SK-N-SH (cell line): ENCODE data around the gene UVRAG. TPM values are rescaled to one million over a fixed set of nuclear protein-coding genes. Genes with fewer than 3 reads are reported as not detected.

Experiments
- CTCF ChIA-PET: fragments of 300-600, 350-600 bp; formaldehyde crosslinking; extraction: SDS; loops from one replicate; lab custom pipeline; 2021; lab: Yijun Ruan, JAX
- POLR2A ChIA-PET: fragments of 350-600 bp; sonication (Branson Sonifier 250); formaldehyde crosslinking; extraction: SDS; loops from one replicate; lab custom pipeline; 2020; ENCODE audit warnings: antibody characterized with exemption, inconsistent platforms; lab: Yijun Ruan, JAX
- DNase-seq: peaks from one replicate; pipeline ENCODE4 v3.0.0; 2012
- H2AFZ ChIP-seq: fragments of 200-600 bp; sonication (generic); 2 replicates; pipeline ENCODE4 v1.8.1; 2016; ENCODE audit warnings: antibody characterized with exemption, mild to moderate bottlenecking, low read depth
- H3F3A ChIP-seq: fragments of 200-600 bp; sonication (generic); replicated peaks from 2 replicates; pipeline ENCODE3; 2016; ENCODE audit warnings: antibody characterized with exemption, mild to moderate bottlenecking; ENCODE audit not compliant: insufficient read depth
- H3K27ac ChIP-seq, 2 experiments: fragments of 200-500 bp in 1 of 2; fragments of 200-600 bp in 1 of 2; sonication (Bioruptor generic) in 1 of 2; sonication (generic), shearing (Covaris generic) in 1 of 2; 2 replicates each; pipeline versions ENCODE4 v1.5.1 to v1.6.1; 2014 to 2016; ENCODE audit warnings: low read depth in 2 of 2, inconsistent platforms in 1 of 2, low read length in 1 of 2, mild to moderate bottlenecking in 1 of 2, mixed read lengths in 1 of 2
- H3K27me3 ChIP-seq: fragments of 200-600 bp; sonication (generic), shearing (Covaris generic); 2 replicates; pipeline ENCODE4 v1.6.1; 2016; ENCODE audit warnings: mixed run types; ENCODE audit not compliant: insufficient read depth
- H3K36me3 ChIP-seq, 2 experiments: fragments of 200-500 bp in 1 of 2; fragments of 200-600 bp in 1 of 2; sonication (Bioruptor generic) in 1 of 2; sonication (generic) in 1 of 2; replicated peaks in 1 of 2; 2 replicates each; pipeline versions ENCODE3 to v1.5.1; 2014 to 2016; ENCODE audit warnings: low read length in 1 of 2, mild to moderate bottlenecking in 1 of 2; ENCODE audit not compliant: insufficient read depth in 2 of 2, control insufficient read depth in 1 of 2
- H3K4me1 ChIP-seq, 2 experiments: fragments of 200-500 bp in 1 of 2; fragments of 200-600 bp in 1 of 2; sonication (Bioruptor generic) in 1 of 2; sonication (generic), shearing (Covaris generic) in 1 of 2; 2 replicates each; pipeline versions ENCODE4 v1.5.1 to v1.6.1; 2014 to 2016; ENCODE audit warnings: low read depth in 1 of 2, low read length in 1 of 2, mixed run types in 1 of 2; ENCODE audit not compliant: insufficient read depth in 2 of 2, control insufficient read depth in 1 of 2
- H3K4me2 ChIP-seq: fragments of 200-600 bp; sonication (generic), shearing (Covaris generic); 2 replicates; pipeline ENCODE4 v1.6.1; 2017; ENCODE audit warnings: mixed run types
- H3K4me3 ChIP-seq, 2 experiments: fragments of 200-500 bp in 1 of 2; fragments of 200-600 bp in 1 of 2; sonication (Bioruptor generic) in 1 of 2; sonication (generic), shearing (Covaris generic) in 1 of 2; 2 replicates each; pipeline versions ENCODE4 v1.5.1 to v1.8.1; 2014 to 2016; ENCODE audit warnings: low read depth in 2 of 2, inconsistent platforms in 1 of 2, low read length in 1 of 2, mild to moderate bottlenecking in 1 of 2, mixed read lengths in 1 of 2, moderate library complexity in 1 of 2
- H3K79me2 ChIP-seq: fragments of 200-600 bp; sonication (generic); 2 replicates; pipeline ENCODE4 v1.8.1; 2017; ENCODE audit warnings: mild to moderate bottlenecking; ENCODE audit not compliant: insufficient read depth
- H3K9ac ChIP-seq: fragments of 200-600 bp; sonication (generic); 2 replicates; pipeline ENCODE4 v1.6.1; 2017; ENCODE audit warnings: mixed run types
- H3K9me2 ChIP-seq: fragments of 200-600 bp; sonication (generic); 2 replicates; pipeline ENCODE4 v1.6.1; 2017; ENCODE audit warnings: mixed run types
- H3K9me3 ChIP-seq: fragments of 200-600 bp; sonication (generic); 2 replicates; pipeline ENCODE4 v1.6.1; 2017; ENCODE audit warnings: mixed run types, mild to moderate bottlenecking, moderate library complexity
- H4K20me1 ChIP-seq: fragments of 200-600 bp; sonication (generic); 2 replicates; pipeline ENCODE4 v1.6.1; 2017; ENCODE audit warnings: mild to moderate bottlenecking, mixed run types; ENCODE audit not compliant: insufficient read depth
- EP300 ChIP-seq, 2 experiments: IDR thresholded peaks; 2 replicates each; pipeline versions ENCODE4 v1.4.0 to v1.6.1; 2012; ENCODE audit warnings: borderline replicate concordance in 1 of 2, low read depth in 1 of 2, low read length in 1 of 2
- FOSL2 ChIP-seq: IDR thresholded peaks from 2 replicates; pipeline ENCODE4 v1.4.0; 2012; ENCODE audit warnings: low read depth, mild to moderate bottlenecking, moderate library complexity, borderline replicate concordance
- FOXJ3 ChIP-seq: sonication (generic); formaldehyde crosslinking; IDR thresholded peaks from 2 replicates; pipeline ENCODE4 v1.5.1; 2020; ENCODE audit warnings: mild to moderate bottlenecking, missing genetic modification reagents
- FOXM1 ChIP-seq: IDR thresholded peaks from 2 replicates; pipeline ENCODE4 v1.4.0; 2012; ENCODE audit warnings: low read depth, mild to moderate bottlenecking
- GABPA ChIP-seq: IDR thresholded peaks from 2 replicates; pipeline ENCODE4 v1.4.0; 2012; ENCODE audit warnings: low read depth, mild to moderate bottlenecking
- JUND ChIP-seq: IDR thresholded peaks from 2 replicates; pipeline ENCODE4 v1.4.0; 2012
- MEF2A ChIP-seq: IDR thresholded peaks from 2 replicates; pipeline ENCODE4 v1.4.0; 2012; ENCODE audit warnings: low read depth, borderline replicate concordance
- MXI1 ChIP-seq: IDR thresholded peaks from 2 replicates; pipeline ENCODE4 v1.6.1; 2012; ENCODE audit warnings: mild to moderate bottlenecking, low read depth, low read length, improper control_type of control experiment
- NRF1 ChIP-seq: IDR thresholded peaks from 2 replicates; pipeline ENCODE4 v1.6.1; 2012; ENCODE audit warnings: low read depth, mild to moderate bottlenecking, low read length
- POLR2AphosphoS5 ChIP-seq: IDR thresholded peaks from 2 replicates; pipeline ENCODE4 v1.6.1; 2012; ENCODE audit warnings: low read depth, low read length
- RCOR1 ChIP-seq: fragments of 150-350 bp; IDR thresholded peaks from 2 replicates; pipeline ENCODE4 v1.6.1; 2017; ENCODE audit warnings: antibody characterized with exemption, low read length
- SMC3 ChIP-seq: IDR thresholded peaks from 2 replicates; pipeline ENCODE4 v1.6.1; 2012; ENCODE audit warnings: low read depth, low read length, improper control_type of control experiment
- TAF1 ChIP-seq: IDR thresholded peaks from 2 replicates; pipeline ENCODE4 v1.6.1; 2012; ENCODE audit warnings: low read depth, mild to moderate bottlenecking, low read length, moderate library complexity, borderline replicate concordance
- YY1 ChIP-seq: IDR thresholded peaks from 2 replicates; pipeline ENCODE4 v1.4.0; 2012; ENCODE audit warnings: low read depth, mild to moderate bottlenecking
- WGBS: methylation state at CpG from one replicate; pipeline ENCODE4 v1.1.6; 2017; ENCODE audit warnings: low lambda C conversion rate; 5-methylcytosine and 5-hydroxymethylcytosine counted together
- polyA plus RNA-seq, 3 experiments: library from polyadenylated mRNA; depleted of rRNA; stranded (reverse); fragments of >200 nt; gene quantifications; 2 replicates each; pipeline ENCODE4 v1.2.3, GENCODE V29; 2012
- TF ChIP-seq, protein P1 (sequence below): IDR thresholded peaks from 2 replicates; pipeline ENCODE4 v1.6.1; 2012; ENCODE audit warnings: mild to moderate bottlenecking, low read depth, low read length, moderate library complexity
- TF ChIP-seq, protein P2 (sequence below): fragments of 150-350 bp; IDR thresholded peaks from 2 replicates; pipeline ENCODE4 v1.6.1; 2017; ENCODE audit warnings: antibody characterized with exemption, low read length, low read depth, borderline replicate concordance
- TF ChIP-seq, protein P3 (sequence below): IDR thresholded peaks from 2 replicates; pipeline ENCODE4; 2012
- TF ChIP-seq, protein P4 (sequence below): fragments of 150-350 bp; IDR thresholded peaks from 2 replicates; pipeline ENCODE4 v1.6.1; 2016; ENCODE audit warnings: mild to moderate bottlenecking, low read depth, low read length
- TF ChIP-seq, protein P5 (sequence below): fragments of 200-600 bp; sonication (generic); IDR thresholded peaks from 2 replicates; pipeline ENCODE4 v1.6.1; 2017; ENCODE audit warnings: antibody characterized with exemption, mild to moderate bottlenecking, moderate library complexity

Gene UVRAG
- polyA plus RNA-seq, 1 of the 3 experiments (the other 2 are of a cell fraction), result 5.8 TPM

DNA sequence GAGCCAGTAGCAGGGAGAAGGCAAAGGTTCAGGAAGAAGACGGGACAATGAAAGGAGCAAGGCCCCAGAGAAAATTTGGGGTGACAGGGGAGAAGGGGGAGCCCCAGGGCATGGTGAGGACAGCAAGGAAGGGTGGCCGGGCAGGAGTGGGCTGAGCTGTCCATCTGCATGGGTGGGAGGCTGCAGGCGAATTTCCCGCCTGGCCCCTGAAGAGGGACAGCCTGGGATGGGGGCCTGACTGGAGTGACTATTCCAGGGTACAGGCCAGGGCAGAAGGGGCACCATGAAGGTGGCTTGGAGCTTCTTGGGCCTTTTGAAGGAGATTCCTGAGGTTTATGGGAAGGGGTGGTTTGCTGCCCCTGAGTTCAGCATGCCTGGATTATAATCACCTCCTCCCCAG, 335.1 kb downstream of the UVRAG start:
- no peaks in the 10 kb centered on the region for H3F3A ChIP-seq
- no peak overlapping the region for H3K4me2 ChIP-seq
- H3K9me3 ChIP-seq, result no peaks in the 10 kb centered on the region
- no peak overlapping the region for H2AFZ ChIP-seq
- no peaks in the 10 kb centered on the region for H3K36me3 ChIP-seq
- no peaks in the 10 kb centered on the region for H3K27me3 ChIP-seq
- CTCF ChIA-PET, result interaction anchor here (1.9 kb wide), 1 partner anchor 10 kb away, joined by 4 read pairs; no protein-coding TSS in a partner anchor
- no peaks in the 10 kb centered on the region for H3K9me2 ChIP-seq
- no peak for DNase-seq
- no peak for TF ChIP-seq FOSL2
- TF ChIP-seq MXI1, result no peak
- no peak for TF ChIP-seq POLR2AphosphoS5
- no peak for TF ChIP-seq TAF1
- no peak for TF ChIP-seq MEF2A
- TF ChIP-seq, all 33 proteins: peak for 0
- no peak overlapping the region for H3K4me3 ChIP-seq
- no peak overlapping the region for H3K9ac ChIP-seq
- no peaks in the 10 kb centered on the region for H3K79me2 ChIP-seq
- peaks cover 0 to 17% of the 10 kb centered on the region in 2 experiments; a peak in 1 of 4 replicates for H3K4me1 ChIP-seq
- no peaks in the 10 kb centered on the region for H4K20me1 ChIP-seq
- POLR2A ChIA-PET, result no interaction called here
- H3K27ac ChIP-seq, result no peak overlapping the region
- 90% methylated on average over 4 of the region's 4 CpGs for WGBS

DNA sequence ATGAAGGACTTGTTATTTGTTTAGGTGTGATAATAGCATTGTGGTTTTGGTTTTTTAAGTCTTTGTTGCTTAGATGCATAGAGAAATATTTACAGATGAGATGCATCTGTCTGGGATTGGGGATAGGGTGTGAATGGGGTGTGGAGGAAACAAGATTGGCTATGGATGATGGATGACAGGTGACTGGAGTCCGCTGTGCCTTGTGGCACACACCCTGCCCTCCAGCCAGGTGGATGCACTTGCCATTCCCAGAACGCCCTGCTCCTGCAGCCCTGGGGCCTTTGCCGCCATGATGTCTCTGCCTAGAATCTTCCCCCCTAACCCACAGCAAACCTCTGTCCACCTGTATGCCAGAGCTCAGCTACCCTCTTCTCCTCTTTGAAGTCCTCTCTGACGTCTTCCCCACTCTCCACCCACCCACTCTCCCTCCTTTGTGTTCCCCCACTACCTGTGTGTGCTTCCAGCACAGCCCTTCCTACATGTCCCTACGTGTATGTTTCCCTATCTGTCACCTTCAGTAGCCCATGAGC, 336.6 kb downstream of the UVRAG start:
- H3K27me3 ChIP-seq, result no peaks in the 10 kb centered on the region
- H3K9me3 ChIP-seq, result no peaks in the 10 kb centered on the region
- ChIA-PET POLR2A (no interaction called here), CTCF (interaction anchor here (1.2 kb wide), 1 partner anchor 56 kb away, joined by 5 read pairs; no protein-coding TSS in a partner anchor)
- no peak overlapping the region for H3K4me3 ChIP-seq
- H3K36me3 ChIP-seq, result no peaks in the 10 kb centered on the region
- H3K4me2 ChIP-seq, result no peak overlapping the region
- H3K4me1 ChIP-seq, result peaks cover 0 to 31% of the 10 kb centered on the region in 2 experiments; a peak in 2 of 4 replicates
- H3K27ac ChIP-seq, result no peak overlapping the region
- H3K9me2 ChIP-seq, result no peaks in the 10 kb centered on the region
- no peaks in the 10 kb centered on the region for H4K20me1 ChIP-seq
- H2AFZ ChIP-seq, result no peak overlapping the region
- 67% methylated on average over 3 of the region's 5 CpGs for WGBS
- no peaks in the 10 kb centered on the region for H3K79me2 ChIP-seq
- H3F3A ChIP-seq, result no peaks in the 10 kb centered on the region
- no peak overlapping the region for H3K9ac ChIP-seq
- no peak for DNase-seq
- TF ChIP-seq FOSL2 (no peak), POLR2AphosphoS5 (no peak), YY1 (no peak), EP300 (IDR thresholded peaks at IDR 0.05; ENCODE audit: borderline replicate concordance in 1 of 2, low read depth in 1 of 2, low read length in 1 of 2) (no peak), SMC3 (no peak), FOXM1 (no peak), JUND (no peak), TAF1 (no peak), RCOR1 (no peak), GABPA (no peak), FOXJ3 (no peak), NRF1 (no peak)
- TF ChIP-seq, protein P1, sequence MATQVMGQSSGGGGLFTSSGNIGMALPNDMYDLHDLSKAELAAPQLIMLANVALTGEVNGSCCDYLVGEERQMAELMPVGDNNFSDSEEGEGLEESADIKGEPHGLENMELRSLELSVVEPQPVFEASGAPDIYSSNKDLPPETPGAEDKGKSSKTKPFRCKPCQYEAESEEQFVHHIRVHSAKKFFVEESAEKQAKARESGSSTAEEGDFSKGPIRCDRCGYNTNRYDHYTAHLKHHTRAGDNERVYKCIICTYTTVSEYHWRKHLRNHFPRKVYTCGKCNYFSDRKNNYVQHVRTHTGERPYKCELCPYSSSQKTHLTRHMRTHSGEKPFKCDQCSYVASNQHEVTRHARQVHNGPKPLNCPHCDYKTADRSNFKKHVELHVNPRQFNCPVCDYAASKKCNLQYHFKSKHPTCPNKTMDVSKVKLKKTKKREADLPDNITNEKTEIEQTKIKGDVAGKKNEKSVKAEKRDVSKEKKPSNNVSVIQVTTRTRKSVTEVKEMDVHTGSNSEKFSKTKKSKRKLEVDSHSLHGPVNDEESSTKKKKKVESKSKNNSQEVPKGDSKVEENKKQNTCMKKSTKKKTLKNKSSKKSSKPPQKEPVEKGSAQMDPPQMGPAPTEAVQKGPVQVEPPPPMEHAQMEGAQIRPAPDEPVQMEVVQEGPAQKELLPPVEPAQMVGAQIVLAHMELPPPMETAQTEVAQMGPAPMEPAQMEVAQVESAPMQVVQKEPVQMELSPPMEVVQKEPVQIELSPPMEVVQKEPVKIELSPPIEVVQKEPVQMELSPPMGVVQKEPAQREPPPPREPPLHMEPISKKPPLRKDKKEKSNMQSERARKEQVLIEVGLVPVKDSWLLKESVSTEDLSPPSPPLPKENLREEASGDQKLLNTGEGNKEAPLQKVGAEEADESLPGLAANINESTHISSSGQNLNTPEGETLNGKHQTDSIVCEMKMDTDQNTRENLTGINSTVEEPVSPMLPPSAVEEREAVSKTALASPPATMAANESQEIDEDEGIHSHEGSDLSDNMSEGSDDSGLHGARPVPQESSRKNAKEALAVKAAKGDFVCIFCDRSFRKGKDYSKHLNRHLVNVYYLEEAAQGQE, result no peak
- TF ChIP-seq, protein P2, sequence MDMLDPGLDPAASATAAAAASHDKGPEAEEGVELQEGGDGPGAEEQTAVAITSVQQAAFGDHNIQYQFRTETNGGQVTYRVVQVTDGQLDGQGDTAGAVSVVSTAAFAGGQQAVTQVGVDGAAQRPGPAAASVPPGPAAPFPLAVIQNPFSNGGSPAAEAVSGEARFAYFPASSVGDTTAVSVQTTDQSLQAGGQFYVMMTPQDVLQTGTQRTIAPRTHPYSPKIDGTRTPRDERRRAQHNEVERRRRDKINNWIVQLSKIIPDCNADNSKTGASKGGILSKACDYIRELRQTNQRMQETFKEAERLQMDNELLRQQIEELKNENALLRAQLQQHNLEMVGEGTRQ, result no peak
- TF ChIP-seq, protein P3, sequence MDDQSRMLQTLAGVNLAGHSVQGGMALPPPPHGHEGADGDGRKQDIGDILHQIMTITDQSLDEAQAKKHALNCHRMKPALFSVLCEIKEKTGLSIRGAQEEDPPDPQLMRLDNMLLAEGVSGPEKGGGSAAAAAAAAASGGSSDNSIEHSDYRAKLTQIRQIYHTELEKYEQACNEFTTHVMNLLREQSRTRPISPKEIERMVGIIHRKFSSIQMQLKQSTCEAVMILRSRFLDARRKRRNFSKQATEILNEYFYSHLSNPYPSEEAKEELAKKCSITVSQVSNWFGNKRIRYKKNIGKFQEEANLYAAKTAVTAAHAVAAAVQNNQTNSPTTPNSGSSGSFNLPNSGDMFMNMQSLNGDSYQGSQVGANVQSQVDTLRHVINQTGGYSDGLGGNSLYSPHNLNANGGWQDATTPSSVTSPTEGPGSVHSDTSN, result no peak
- TF ChIP-seq, protein P4, sequence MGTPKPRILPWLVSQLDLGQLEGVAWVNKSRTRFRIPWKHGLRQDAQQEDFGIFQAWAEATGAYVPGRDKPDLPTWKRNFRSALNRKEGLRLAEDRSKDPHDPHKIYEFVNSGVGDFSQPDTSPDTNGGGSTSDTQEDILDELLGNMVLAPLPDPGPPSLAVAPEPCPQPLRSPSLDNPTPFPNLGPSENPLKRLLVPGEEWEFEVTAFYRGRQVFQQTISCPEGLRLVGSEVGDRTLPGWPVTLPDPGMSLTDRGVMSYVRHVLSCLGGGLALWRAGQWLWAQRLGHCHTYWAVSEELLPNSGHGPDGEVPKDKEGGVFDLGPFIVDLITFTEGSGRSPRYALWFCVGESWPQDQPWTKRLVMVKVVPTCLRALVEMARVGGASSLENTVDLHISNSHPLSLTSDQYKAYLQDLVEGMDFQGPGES, result no peak
- TF ChIP-seq, protein P5, sequence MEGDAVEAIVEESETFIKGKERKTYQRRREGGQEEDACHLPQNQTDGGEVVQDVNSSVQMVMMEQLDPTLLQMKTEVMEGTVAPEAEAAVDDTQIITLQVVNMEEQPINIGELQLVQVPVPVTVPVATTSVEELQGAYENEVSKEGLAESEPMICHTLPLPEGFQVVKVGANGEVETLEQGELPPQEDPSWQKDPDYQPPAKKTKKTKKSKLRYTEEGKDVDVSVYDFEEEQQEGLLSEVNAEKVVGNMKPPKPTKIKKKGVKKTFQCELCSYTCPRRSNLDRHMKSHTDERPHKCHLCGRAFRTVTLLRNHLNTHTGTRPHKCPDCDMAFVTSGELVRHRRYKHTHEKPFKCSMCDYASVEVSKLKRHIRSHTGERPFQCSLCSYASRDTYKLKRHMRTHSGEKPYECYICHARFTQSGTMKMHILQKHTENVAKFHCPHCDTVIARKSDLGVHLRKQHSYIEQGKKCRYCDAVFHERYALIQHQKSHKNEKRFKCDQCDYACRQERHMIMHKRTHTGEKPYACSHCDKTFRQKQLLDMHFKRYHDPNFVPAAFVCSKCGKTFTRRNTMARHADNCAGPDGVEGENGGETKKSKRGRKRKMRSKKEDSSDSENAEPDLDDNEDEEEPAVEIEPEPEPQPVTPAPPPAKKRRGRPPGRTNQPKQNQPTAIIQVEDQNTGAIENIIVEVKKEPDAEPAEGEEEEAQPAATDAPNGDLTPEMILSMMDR, result no peak
